ENCODE measurements around the gene FHL1.

The FHL1 gene

DNA sequence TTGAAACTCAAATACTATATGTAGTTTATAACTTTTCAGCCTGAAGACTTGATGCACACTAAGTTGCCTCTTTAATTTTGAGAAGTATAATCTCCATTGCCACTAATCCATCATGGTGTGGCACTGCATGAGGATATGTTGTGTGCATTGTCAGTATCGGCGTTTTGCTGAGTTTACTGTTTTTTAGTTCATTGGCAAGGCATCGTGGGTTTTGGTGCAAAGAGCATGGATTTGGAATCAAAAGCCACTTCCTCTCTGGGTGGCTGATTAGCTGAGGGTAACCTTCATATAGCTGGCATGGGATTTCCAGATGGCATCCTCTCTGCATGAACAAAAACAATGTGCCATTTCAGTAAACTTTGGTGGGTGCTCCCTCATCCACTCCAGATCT lies 38.7 kb downstream of the FHL1 start:
- TF ChIP-seq, protein P1, sequence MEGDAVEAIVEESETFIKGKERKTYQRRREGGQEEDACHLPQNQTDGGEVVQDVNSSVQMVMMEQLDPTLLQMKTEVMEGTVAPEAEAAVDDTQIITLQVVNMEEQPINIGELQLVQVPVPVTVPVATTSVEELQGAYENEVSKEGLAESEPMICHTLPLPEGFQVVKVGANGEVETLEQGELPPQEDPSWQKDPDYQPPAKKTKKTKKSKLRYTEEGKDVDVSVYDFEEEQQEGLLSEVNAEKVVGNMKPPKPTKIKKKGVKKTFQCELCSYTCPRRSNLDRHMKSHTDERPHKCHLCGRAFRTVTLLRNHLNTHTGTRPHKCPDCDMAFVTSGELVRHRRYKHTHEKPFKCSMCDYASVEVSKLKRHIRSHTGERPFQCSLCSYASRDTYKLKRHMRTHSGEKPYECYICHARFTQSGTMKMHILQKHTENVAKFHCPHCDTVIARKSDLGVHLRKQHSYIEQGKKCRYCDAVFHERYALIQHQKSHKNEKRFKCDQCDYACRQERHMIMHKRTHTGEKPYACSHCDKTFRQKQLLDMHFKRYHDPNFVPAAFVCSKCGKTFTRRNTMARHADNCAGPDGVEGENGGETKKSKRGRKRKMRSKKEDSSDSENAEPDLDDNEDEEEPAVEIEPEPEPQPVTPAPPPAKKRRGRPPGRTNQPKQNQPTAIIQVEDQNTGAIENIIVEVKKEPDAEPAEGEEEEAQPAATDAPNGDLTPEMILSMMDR (IDR thresholded peaks at IDR 0.05; ENCODE audit: insufficient read depth, low read length, missing control alignments), result no peak
- no peak overlapping the region for H3K4me3 ChIP-seq (ENCODE audit: low read depth, low read length)
- DNase-seq (ENCODE audit: low read depth, low spot score), result no peak
- POLR2A ChIA-PET, result no interaction called here
- CTCF ChIA-PET, result interaction anchor here (1.1 to 1.2 kb wide), 2 partner anchors 23 to 30 kb away, joined by 3 read pairs; no protein-coding TSS in a partner anchor

DNA sequence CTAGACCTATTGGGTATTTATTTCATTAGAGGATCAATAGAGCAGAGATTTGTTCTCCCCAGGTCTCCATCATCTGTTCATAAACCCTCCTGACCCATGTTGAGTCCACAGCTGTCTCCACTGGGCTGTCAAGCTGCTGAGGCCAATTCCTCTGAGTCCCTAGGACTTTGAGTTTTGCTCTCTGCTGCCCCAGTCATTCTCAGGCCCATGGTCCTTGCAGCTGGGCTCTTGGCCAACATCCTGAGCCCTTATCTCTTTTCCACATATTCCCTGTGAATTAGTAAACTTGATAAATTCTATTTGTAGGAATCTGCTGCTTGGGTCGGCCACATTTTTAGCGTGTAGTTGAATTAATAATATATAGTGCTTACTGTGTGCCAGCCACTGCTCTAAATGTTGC lies 41.9 kb downstream of the FHL1 start:
- no peak overlapping the region for H3K4me3 ChIP-seq (ENCODE audit: low read depth, low read length)
- TF ChIP-seq, protein P1 (IDR thresholded peaks at IDR 0.05; ENCODE audit: insufficient read depth, low read length, missing control alignments), result no peak
- CTCF ChIA-PET, result interaction anchor here (1.3 to 1.6 kb wide), 2 partner anchors 13 to 18 kb away, joined by 3 read pairs; no protein-coding TSS in a partner anchor
- no peak for DNase-seq (ENCODE audit: low read depth, low spot score)
- POLR2A ChIA-PET, result no interaction called here

DNA sequence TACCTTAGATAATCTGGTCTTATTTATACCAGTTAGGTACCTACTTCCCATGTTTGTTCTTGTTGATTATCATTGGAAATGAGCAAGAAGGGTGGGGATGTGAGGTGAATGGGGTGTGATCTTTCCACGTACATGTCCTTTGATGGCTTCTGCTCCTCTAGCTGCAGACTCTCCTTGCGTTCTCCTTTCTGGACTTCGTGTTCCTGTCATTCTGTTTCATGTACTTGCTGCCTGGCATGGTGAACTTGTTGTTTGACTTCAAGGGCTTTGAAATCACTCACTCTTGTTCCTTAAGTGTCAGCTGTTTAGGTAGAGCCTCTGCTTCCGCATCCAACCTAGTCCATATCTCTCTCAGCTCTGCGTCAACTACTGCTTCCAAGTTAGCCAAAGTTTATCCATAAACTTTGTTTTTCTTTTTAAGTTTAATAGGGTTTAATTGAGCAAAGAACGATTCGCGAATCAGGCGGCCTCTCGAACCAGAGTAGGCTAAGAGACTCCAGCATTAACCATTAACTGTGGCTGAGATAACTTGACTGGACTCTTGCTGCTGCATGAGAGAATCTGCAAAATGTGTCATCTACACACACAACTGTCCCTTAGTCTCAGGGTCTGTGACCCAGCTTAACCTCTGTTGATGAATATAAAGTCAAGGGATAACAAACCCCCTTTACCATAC lies 42.8 kb downstream of the FHL1 start:
- no peak overlapping the region for H3K4me3 ChIP-seq (ENCODE audit: low read depth, low read length)
- CTCF ChIA-PET, result interaction anchor here (1.3 kb wide), 1 partner anchor 12 kb away, joined by 3 read pairs; no protein-coding TSS in a partner anchor
- no peak for DNase-seq (ENCODE audit: low read depth, low spot score)
- TF ChIP-seq, protein P1 (IDR thresholded peaks at IDR 0.05; ENCODE audit: insufficient read depth, low read length, missing control alignments), result no peak
- POLR2A ChIA-PET, result no interaction called here

DNA sequence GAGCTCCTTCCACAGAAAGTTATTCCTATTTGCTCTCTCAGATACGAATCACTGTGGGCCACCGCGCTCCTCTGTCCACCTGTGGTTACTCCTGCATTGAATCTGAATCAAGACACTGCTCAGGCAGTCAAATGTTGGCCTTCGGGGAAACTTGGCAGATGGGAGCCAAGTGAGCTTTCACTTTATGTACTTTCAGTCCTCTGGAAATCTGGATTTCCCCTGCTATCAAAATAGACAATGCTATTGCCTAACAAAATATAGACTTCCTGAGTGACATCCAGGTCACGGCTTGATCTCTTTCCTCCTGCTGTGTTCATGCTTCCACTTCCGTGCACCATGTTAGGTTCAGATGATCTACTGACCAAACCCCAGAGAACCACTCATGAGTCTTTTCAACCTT lies 43.8 kb downstream of the FHL1 start:
- DNase-seq (ENCODE audit: low read depth, low spot score), result no peak

DNA sequence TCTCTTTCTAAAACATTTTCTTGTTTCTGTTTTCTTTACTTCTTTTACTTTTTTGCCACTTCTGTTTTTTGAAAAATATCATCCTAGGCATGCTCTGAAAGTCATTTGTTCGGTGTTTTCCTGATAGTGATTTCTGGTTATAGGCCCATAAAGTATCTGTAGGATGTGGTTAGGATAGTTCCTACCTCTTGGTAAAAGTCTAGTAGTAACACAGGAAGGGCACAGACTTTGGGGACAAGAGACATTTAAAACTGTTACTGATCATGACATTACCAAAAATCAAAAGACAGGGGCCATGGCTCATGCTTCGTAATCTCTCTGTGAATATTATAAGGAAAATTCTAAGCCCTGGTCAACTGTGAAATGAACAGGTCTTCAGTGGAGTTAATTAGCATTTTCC lies 44.8 kb downstream of the FHL1 start:
- POLR2A ChIA-PET, result no interaction called here
- TF ChIP-seq, protein P1 (IDR thresholded peaks at IDR 0.05; ENCODE audit: insufficient read depth, low read length, missing control alignments), result no peak
- CTCF ChIA-PET, result no interaction called here
- no peak for DNase-seq (ENCODE audit: low read depth, low spot score)
- H3K4me3 ChIP-seq (ENCODE audit: low read depth, low read length), result no peak overlapping the region

More for the DNA sequence above, 43.8 kb downstream of the FHL1 start:
- ChIA-PET POLR2A (no interaction called here), CTCF (interaction anchor here (1.3 kb wide), 1 partner anchor 11 kb away, joined by 3 read pairs; no protein-coding TSS in a partner anchor)
- TF ChIP-seq, protein P1 (IDR thresholded peaks at IDR 0.05; ENCODE audit: insufficient read depth, low read length, missing control alignments), result no peak
- H3K4me3 ChIP-seq (ENCODE audit: low read depth, low read length), result no peak overlapping the region

DNA sequence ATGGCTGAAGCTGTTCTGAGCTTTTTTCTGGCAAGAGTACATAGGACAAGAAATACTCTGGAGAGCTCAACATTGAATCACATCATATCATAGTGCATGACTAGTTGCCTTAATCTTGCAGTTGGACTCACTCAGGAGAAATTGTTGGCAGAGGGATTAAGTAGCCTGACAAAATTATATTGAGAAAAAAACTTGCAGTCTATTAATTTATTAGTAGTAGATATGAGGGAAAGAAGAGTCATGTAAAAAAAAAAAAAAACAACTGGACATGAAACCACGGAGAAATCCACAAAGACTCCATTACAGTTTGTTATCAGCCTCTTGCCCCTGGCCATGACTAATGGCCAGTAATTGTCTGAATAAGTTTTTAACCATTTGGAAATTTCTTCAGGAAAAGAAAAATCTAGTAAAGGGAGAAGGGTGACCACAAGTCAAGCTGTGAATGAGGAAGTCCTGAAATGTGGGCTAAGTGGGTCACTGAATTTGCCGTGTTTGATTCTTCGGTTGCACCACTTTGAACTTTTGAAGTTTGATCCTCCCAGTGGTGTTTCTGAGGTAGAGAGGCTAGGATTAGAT lies 45.6 kb downstream of the FHL1 start:
- ChIA-PET CTCF (no interaction called here), POLR2A (no interaction called here)
- no peak overlapping the region for H3K4me3 ChIP-seq (ENCODE audit: low read depth, low read length)
- DNase-seq (ENCODE audit: low read depth, low spot score), result no peak
- TF ChIP-seq, protein P1 (IDR thresholded peaks at IDR 0.05; ENCODE audit: insufficient read depth, low read length, missing control alignments), result no peak

Data from AG04449 (cell line).